Measurements from ENCODE around the gene LYPD5. TPM values are rescaled to one million over a fixed set of nuclear protein-coding genes. Genes with fewer than 3 reads are reported as not detected.

LYPD5 gene
- polyA plus RNA-seq, 1 donor from 2014 or later, result not detected

GRCh38 chr19:43762814-43763213 lies 39.4 kb downstream of the LYPD5 start:
- Histone ChIP-seq H3K4me3 (ENCODE audit: low read length) (no peak overlapping the region), H3K9me2 (ENCODE audit: insufficient read depth, low read length) (no peaks in the 10 kb centered on the region), H3K4me2 (ENCODE audit: low read length) (no peak overlapping the region), H4K20me1 (ENCODE audit: insufficient read depth) (no peaks in the 10 kb centered on the region), H3K27ac (ENCODE audit: low read length) (no peak overlapping the region), H3F3A (ENCODE audit: insufficient read depth, low read length, poor library complexity, severe bottlenecking) (no peaks in the 10 kb centered on the region), H3K9ac (ENCODE audit: low read length) (no peak overlapping the region), H3K36me3 (ENCODE audit: insufficient read depth, low read length) (no peaks in the 10 kb centered on the region), H2AFZ (ENCODE audit: low read depth, low read length) (no peak overlapping the region), H3K79me2 (replicated peaks; ENCODE audit: insufficient read depth, low read length) (no peaks in the 10 kb centered on the region), H3K27me3 (ENCODE audit: insufficient read depth, low read depth, low read length) (no peaks in the 10 kb centered on the region), H3K9me3 (ENCODE audit: low read length) (no peaks in the 10 kb centered on the region)
- TF ChIP-seq RAD21 (conservative IDR thresholded peaks at IDR 0.05) (no peak), MXI1 (conservative IDR thresholded peaks at IDR 0.05; ENCODE audit: poor library complexity, severe bottlenecking) (no peak), TAF1 (IDR thresholded peaks at IDR 0.05; ENCODE audit: low read depth) (no peak), EZH2 (IDR thresholded peaks at IDR 0.05; ENCODE audit: borderline replicate concordance, insufficient read depth, low read length, poor library complexity, severe bottlenecking) (no peak)
- TF ChIP-seq, protein P1, sequence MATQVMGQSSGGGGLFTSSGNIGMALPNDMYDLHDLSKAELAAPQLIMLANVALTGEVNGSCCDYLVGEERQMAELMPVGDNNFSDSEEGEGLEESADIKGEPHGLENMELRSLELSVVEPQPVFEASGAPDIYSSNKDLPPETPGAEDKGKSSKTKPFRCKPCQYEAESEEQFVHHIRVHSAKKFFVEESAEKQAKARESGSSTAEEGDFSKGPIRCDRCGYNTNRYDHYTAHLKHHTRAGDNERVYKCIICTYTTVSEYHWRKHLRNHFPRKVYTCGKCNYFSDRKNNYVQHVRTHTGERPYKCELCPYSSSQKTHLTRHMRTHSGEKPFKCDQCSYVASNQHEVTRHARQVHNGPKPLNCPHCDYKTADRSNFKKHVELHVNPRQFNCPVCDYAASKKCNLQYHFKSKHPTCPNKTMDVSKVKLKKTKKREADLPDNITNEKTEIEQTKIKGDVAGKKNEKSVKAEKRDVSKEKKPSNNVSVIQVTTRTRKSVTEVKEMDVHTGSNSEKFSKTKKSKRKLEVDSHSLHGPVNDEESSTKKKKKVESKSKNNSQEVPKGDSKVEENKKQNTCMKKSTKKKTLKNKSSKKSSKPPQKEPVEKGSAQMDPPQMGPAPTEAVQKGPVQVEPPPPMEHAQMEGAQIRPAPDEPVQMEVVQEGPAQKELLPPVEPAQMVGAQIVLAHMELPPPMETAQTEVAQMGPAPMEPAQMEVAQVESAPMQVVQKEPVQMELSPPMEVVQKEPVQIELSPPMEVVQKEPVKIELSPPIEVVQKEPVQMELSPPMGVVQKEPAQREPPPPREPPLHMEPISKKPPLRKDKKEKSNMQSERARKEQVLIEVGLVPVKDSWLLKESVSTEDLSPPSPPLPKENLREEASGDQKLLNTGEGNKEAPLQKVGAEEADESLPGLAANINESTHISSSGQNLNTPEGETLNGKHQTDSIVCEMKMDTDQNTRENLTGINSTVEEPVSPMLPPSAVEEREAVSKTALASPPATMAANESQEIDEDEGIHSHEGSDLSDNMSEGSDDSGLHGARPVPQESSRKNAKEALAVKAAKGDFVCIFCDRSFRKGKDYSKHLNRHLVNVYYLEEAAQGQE (IDR thresholded peaks at IDR 0.05; ENCODE audit: borderline replicate concordance), result no peak
- TF ChIP-seq, protein P2, sequence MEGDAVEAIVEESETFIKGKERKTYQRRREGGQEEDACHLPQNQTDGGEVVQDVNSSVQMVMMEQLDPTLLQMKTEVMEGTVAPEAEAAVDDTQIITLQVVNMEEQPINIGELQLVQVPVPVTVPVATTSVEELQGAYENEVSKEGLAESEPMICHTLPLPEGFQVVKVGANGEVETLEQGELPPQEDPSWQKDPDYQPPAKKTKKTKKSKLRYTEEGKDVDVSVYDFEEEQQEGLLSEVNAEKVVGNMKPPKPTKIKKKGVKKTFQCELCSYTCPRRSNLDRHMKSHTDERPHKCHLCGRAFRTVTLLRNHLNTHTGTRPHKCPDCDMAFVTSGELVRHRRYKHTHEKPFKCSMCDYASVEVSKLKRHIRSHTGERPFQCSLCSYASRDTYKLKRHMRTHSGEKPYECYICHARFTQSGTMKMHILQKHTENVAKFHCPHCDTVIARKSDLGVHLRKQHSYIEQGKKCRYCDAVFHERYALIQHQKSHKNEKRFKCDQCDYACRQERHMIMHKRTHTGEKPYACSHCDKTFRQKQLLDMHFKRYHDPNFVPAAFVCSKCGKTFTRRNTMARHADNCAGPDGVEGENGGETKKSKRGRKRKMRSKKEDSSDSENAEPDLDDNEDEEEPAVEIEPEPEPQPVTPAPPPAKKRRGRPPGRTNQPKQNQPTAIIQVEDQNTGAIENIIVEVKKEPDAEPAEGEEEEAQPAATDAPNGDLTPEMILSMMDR (IDR thresholded peaks at IDR 0.05; ENCODE audit: poor library complexity, severe bottlenecking), result no peak

GRCh38 chr19:43760941-43761340 lies 41.3 kb downstream of the LYPD5 start:
- Histone ChIP-seq H3K27ac (ENCODE audit: low read length) (no peak overlapping the region), H3K4me2 (ENCODE audit: low read length) (no peak overlapping the region), H2AFZ (ENCODE audit: low read depth, low read length) (no peak overlapping the region), H3K27me3 (ENCODE audit: insufficient read depth, low read depth, low read length) (no peaks in the 10 kb centered on the region), H3K36me3 (ENCODE audit: insufficient read depth, low read length) (no peaks in the 10 kb centered on the region), H3K79me2 (replicated peaks; ENCODE audit: insufficient read depth, low read length) (no peaks in the 10 kb centered on the region), H4K20me1 (ENCODE audit: insufficient read depth) (no peaks in the 10 kb centered on the region), H3F3A (ENCODE audit: insufficient read depth, low read length, poor library complexity, severe bottlenecking) (no peaks in the 10 kb centered on the region), H3K9me2 (ENCODE audit: insufficient read depth, low read length) (no peaks in the 10 kb centered on the region), H3K9ac (ENCODE audit: low read length) (no peak overlapping the region), H3K4me3 (ENCODE audit: low read length) (no peak overlapping the region), H3K9me3 (ENCODE audit: low read length) (no peaks in the 10 kb centered on the region)
- TF ChIP-seq EZH2 (IDR thresholded peaks at IDR 0.05; ENCODE audit: borderline replicate concordance, insufficient read depth, low read length, poor library complexity, severe bottlenecking), result no peak
- no peak for TF ChIP-seq RAD21 (conservative IDR thresholded peaks at IDR 0.05)
- TF ChIP-seq POLR2AphosphoS5 (IDR thresholded peaks at IDR 0.05), result no peak
- no peak for TF ChIP-seq EP300 (conservative IDR thresholded peaks at IDR 0.05; ENCODE audit: poor library complexity, severe bottlenecking)
- no peak for TF ChIP-seq TAF1 (IDR thresholded peaks at IDR 0.05; ENCODE audit: low read depth)
- TF ChIP-seq MXI1 (conservative IDR thresholded peaks at IDR 0.05; ENCODE audit: poor library complexity, severe bottlenecking), result no peak
- TF ChIP-seq SMC3 (conservative IDR thresholded peaks at IDR 0.05; ENCODE audit: poor library complexity), result no peak
- TF ChIP-seq, protein P1 (IDR thresholded peaks at IDR 0.05; ENCODE audit: borderline replicate concordance), result no peak

All from neural cell (in vitro differentiated cells).